ENCODE data around the gene LSP1.

LSP1 gene

DNA sequence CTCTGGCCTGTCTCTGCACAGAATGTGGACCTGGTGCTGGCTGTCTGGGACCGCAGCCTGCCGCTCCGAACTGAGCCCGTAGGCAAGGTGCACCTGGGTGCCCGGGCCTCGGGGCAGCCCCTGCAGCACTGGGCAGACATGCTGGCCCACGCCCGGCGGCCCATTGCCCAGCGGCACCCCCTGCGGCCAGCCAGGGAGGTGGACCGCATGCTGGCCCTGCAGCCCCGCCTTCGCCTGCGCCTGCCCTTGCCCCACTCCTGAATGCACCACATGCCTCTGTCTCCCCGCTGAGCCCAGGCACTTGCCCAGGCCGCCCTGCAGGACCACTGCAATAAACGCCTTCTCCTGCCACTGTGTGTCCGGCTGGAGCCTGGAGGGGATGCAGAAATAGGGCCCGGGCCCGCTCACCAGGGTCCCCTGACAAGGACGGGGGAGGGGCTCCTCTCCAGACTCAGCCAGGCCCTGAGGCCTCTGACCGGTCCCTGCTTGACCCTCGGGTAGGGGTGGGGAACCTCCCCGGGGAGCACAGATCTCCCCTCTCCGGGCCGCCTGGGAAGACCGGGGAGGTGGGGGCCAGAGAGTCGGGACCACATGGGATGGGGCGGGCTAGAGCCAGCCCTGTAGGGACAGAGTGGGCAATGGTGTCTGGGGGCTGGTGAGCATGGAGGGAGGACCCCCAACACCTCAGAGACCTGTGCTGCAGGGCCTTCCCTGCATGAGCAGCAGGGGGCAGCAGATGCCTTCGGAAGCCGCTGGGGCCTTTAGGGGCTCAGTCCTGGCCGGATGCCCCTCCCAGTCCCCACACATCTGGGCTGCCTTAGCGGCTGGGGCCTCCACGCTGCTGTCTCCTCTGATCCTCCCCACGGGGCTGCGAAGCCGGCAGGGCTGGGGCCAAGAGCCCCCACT, 15.5 kb upstream of the LSP1 start:
- peak in 1 of 2 experiments; percentile 61 for DNase-seq (ENCODE audit: low read depth in 1 of 2, low spot score in 1 of 2)
- Histone ChIP-seq H3K27me3 (ENCODE audit: insufficient read depth, poor library complexity, severe bottlenecking) (peaks cover 5% of the 10 kb centered on the region), H3K4me3 (replicated peaks; ENCODE audit: insufficient read depth, low read length) (no peak overlapping the region), H3K27ac (replicated peaks) (no peak overlapping the region)
- TF ChIP-seq, protein P1, sequence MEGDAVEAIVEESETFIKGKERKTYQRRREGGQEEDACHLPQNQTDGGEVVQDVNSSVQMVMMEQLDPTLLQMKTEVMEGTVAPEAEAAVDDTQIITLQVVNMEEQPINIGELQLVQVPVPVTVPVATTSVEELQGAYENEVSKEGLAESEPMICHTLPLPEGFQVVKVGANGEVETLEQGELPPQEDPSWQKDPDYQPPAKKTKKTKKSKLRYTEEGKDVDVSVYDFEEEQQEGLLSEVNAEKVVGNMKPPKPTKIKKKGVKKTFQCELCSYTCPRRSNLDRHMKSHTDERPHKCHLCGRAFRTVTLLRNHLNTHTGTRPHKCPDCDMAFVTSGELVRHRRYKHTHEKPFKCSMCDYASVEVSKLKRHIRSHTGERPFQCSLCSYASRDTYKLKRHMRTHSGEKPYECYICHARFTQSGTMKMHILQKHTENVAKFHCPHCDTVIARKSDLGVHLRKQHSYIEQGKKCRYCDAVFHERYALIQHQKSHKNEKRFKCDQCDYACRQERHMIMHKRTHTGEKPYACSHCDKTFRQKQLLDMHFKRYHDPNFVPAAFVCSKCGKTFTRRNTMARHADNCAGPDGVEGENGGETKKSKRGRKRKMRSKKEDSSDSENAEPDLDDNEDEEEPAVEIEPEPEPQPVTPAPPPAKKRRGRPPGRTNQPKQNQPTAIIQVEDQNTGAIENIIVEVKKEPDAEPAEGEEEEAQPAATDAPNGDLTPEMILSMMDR (IDR thresholded peaks at IDR 0.05; ENCODE audit: insufficient read depth, low read length): peak; percentile 80
- TF ChIP-seq, protein P2, sequence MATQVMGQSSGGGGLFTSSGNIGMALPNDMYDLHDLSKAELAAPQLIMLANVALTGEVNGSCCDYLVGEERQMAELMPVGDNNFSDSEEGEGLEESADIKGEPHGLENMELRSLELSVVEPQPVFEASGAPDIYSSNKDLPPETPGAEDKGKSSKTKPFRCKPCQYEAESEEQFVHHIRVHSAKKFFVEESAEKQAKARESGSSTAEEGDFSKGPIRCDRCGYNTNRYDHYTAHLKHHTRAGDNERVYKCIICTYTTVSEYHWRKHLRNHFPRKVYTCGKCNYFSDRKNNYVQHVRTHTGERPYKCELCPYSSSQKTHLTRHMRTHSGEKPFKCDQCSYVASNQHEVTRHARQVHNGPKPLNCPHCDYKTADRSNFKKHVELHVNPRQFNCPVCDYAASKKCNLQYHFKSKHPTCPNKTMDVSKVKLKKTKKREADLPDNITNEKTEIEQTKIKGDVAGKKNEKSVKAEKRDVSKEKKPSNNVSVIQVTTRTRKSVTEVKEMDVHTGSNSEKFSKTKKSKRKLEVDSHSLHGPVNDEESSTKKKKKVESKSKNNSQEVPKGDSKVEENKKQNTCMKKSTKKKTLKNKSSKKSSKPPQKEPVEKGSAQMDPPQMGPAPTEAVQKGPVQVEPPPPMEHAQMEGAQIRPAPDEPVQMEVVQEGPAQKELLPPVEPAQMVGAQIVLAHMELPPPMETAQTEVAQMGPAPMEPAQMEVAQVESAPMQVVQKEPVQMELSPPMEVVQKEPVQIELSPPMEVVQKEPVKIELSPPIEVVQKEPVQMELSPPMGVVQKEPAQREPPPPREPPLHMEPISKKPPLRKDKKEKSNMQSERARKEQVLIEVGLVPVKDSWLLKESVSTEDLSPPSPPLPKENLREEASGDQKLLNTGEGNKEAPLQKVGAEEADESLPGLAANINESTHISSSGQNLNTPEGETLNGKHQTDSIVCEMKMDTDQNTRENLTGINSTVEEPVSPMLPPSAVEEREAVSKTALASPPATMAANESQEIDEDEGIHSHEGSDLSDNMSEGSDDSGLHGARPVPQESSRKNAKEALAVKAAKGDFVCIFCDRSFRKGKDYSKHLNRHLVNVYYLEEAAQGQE (IDR thresholded peaks at IDR 0.05; ENCODE audit: insufficient replicate concordance, low read depth): no peak

DNA sequence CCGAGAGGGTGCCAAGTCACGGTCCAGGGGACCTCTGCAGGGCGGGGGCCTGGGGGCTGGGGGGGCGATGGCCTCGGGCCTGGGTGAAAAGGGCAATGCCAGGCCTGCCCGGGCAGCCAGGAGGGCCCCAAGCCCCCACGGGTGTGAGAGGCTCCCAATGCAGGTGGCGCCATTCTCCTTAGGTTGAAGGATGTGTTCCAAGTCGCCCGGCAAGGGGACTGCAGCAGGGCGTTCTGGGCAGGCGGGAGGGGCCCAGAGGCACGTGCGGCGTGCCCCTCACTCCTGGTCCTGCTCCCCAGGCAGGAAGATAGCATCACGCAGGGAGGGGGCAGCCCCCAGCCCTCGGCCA, 14.8 kb upstream of the LSP1 start:
- TF ChIP-seq, protein P1 (IDR thresholded peaks at IDR 0.05; ENCODE audit: insufficient read depth, low read length): no peak
- TF ChIP-seq SPI1 (IDR thresholded peaks at IDR 0.05; ENCODE audit: borderline replicate concordance, low read depth): no peak
- TF ChIP-seq, protein P2 (IDR thresholded peaks at IDR 0.05; ENCODE audit: insufficient replicate concordance, low read depth): no peak
- no peak for TF ChIP-seq GABPA (IDR thresholded peaks at IDR 0.05; ENCODE audit: low read depth)
- no peak for TF ChIP-seq POLR2AphosphoS5 (IDR thresholded peaks at IDR 0.05; ENCODE audit: low read depth)
- no peak overlapping the region for H3K4me3 ChIP-seq (replicated peaks; ENCODE audit: insufficient read depth, low read length)
- DNase-seq (ENCODE audit: low read depth in 1 of 2, low spot score in 1 of 2): no peak
- peaks cover 5% of the 10 kb centered on the region for H3K27me3 ChIP-seq (ENCODE audit: insufficient read depth, poor library complexity, severe bottlenecking)
- no peak overlapping the region for H3K27ac ChIP-seq (replicated peaks)

DNA sequence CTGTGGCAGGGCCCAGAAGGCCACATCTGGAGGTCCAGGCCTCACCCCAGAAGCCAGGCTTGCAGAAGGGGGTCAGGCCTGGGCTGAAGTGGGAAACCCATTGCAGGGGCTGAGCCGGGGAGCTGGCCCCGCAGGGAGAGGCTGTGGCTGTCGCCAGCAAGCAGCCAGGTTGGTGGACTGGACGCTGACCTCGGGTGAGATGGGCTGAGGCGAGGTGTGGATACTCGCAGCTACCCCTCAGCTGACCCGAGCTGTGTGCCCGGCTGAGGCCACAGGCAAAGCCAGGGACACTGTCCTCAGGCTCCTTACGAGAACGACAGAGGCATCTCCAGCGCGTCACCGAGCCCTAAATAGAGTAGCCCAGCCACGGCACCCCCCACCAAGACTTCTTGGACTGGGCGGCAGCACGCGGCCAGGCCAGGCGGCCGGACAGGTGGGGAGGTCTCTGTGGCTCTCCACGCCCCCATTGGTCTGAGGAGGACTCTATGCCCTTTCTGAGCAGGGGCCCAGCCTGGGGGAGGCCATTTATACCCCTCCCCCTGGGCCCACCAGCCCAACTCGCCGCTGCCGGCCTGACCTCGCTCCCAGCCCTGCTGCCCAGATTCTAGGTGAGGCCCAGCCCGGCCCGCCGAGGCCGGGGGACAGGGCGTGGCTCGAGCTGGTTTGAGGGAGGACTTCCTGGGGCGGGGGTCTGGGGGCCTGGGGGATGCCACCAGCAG, 14.3 kb upstream of the LSP1 start, which contains the start of gene TNNI2:
TNNI2 (plus strand) TSS at position 556 of the 719 bp plus-strand sequence. CDS start 716 bp downstream, outside the sequence.
- Histone ChIP-seq H3K27me3 (ENCODE audit: insufficient read depth, poor library complexity, severe bottlenecking) (peaks cover 5% of the 10 kb centered on the region), H3K27ac (replicated peaks) (peak within 1 kb of the TSS; percentile 54), H3K4me3 (replicated peaks; ENCODE audit: insufficient read depth, low read length) (no peak within 1 kb of the TSS)
- TF ChIP-seq GABPA (IDR thresholded peaks at IDR 0.05; ENCODE audit: low read depth) (no peak), SPI1 (IDR thresholded peaks at IDR 0.05; ENCODE audit: borderline replicate concordance, low read depth) (no peak), POLR2AphosphoS5 (IDR thresholded peaks at IDR 0.05; ENCODE audit: low read depth) (no peak)
- TF ChIP-seq, protein P1 (IDR thresholded peaks at IDR 0.05; ENCODE audit: insufficient read depth, low read length): no peak
- TF ChIP-seq, protein P2 (IDR thresholded peaks at IDR 0.05; ENCODE audit: insufficient replicate concordance, low read depth): no peak
- no peak for DNase-seq (ENCODE audit: low read depth in 1 of 2, low spot score in 1 of 2)
